Esophagus mucosa (tissue), 1 donor: ENCODE measurements around the gene CD247. TPM values are rescaled to one million over a fixed set of nuclear protein-coding genes. Genes with fewer than 3 reads are reported as not detected.
A peak's percentile ranks its signal among the peaks of the same experiment; 100 is the strongest.

Source experiments
- ATAC-seq: fragments of 200-7000 bp; cut with Tn5 transposase; one replicate; pipeline ENCODE4 v1.9.1; 2020
- total RNA-seq: library from RNA; stranded (reverse); gene quantifications from one replicate; pipeline ENCODE4 v1.2.4, GENCODE V29; 2023
- donor health status: DM: yes; HTN: yes; CAD: no.

The CD247 gene
- total RNA-seq, 1 donor from 2014 or later, result 0.80 TPM

- no peak for ATAC-seq
These were observed 82.8 kb downstream of the CD247 start for GRCh38 chr1:167435484-167435883.

GRCh38 chr1:167434306-167434705, 84.0 kb downstream of the CD247 start:
- ATAC-seq, result no peak

- ATAC-seq, result no peak
These were observed 84.4 kb downstream of the CD247 start for GRCh38 chr1:167433884-167434283.

GRCh38 chr1:167432780-167433179, 85.5 kb downstream of the CD247 start:
- no peak for ATAC-seq

- ATAC-seq, result no peak
These were observed 86.2 kb downstream of the CD247 start for GRCh38 chr1:167431909-167432650.

GRCh38 chr1:167431261-167431908, 86.9 kb downstream of the CD247 start:
- ATAC-seq, result peak; percentile 11

GRCh38 chr1:167430849-167431242, 87.5 kb downstream of the CD247 start:
- ATAC-seq, result no peak

- peak; percentile 87 for ATAC-seq
These were observed 88.0 kb downstream of the CD247 start for GRCh38 chr1:167430134-167430848.

- ATAC-seq, result no peak
These were observed 88.7 kb downstream of the CD247 start for GRCh38 chr1:167429612-167430011.

GRCh38 chr1:167428395-167428794, 89.9 kb downstream of the CD247 start:
- ATAC-seq, result no peak

- no peak for ATAC-seq
These were observed 90.5 kb downstream of the CD247 start for GRCh38 chr1:167427848-167428247.

GRCh38 chr1:167426716-167427115, 91.6 kb downstream of the CD247 start:
- no peak for ATAC-seq

- no peak for ATAC-seq
These were observed 92.8 kb downstream of the CD247 start for GRCh38 chr1:167425482-167425881.

GRCh38 chr1:167423684-167424619, 94.4 kb downstream of the CD247 start:
- ATAC-seq, result peak; percentile 87

- no peak for ATAC-seq
These were observed 97.8 kb downstream of the CD247 start for GRCh38 chr1:167420510-167420909.

GRCh38 chr1:167419245-167419644, 99.1 kb downstream of the CD247 start:
- no peak for ATAC-seq

GRCh38 chr1:167418391-167418790, 99.9 kb downstream of the CD247 start:
- no peak for ATAC-seq

- ATAC-seq, result peak; percentile 50
These were observed 101.8 kb downstream of the CD247 start for GRCh38 chr1:167416506-167416905.

GRCh38 chr1:167413328-167413727, 105.0 kb downstream of the CD247 start:
- ATAC-seq, result no peak

- no peak for ATAC-seq
These were observed 105.4 kb downstream of the CD247 start for GRCh38 chr1:167412920-167413319.

GRCh38 chr1:167412072-167412471, 106.3 kb downstream of the CD247 start:
- ATAC-seq, result no peak

- ATAC-seq, result peak; percentile 47
These were observed 109.1 kb downstream of the CD247 start for GRCh38 chr1:167409183-167409582.
